BLaER1 (cell line): ENCODE results near the gene DDX27.

Experiments
- H3K27ac ChIP-seq: shearing (Covaris generic); formaldehyde crosslinking; 2 replicates; pipeline ENCODE4 v1.8.1; 2022
- H3K27me3 ChIP-seq: shearing (Covaris generic); formaldehyde crosslinking; 2 replicates; pipeline ENCODE4 v1.8.1; 2022
- H3K36me3 ChIP-seq: shearing (Covaris generic); formaldehyde crosslinking; 2 replicates; pipeline ENCODE4 v1.8.1; 2022
- H3K4me1 ChIP-seq: shearing (Covaris generic); formaldehyde crosslinking; 2 replicates; pipeline ENCODE4 v1.8.1; 2022
- H3K4me2 ChIP-seq: shearing (Covaris generic); formaldehyde crosslinking; 2 replicates; pipeline ENCODE4 v1.8.1; 2022
- H3K4me3 ChIP-seq: shearing (Covaris generic); formaldehyde crosslinking; 2 replicates; pipeline ENCODE4 v1.8.1; 2022
- H3K9ac ChIP-seq: shearing (Covaris generic); formaldehyde crosslinking; 2 replicates; pipeline ENCODE4 v1.8.1; 2022
- H3K9me3 ChIP-seq: shearing (Covaris generic); formaldehyde crosslinking; 2 replicates; pipeline ENCODE4 v1.8.1; 2022
- H4K20me1 ChIP-seq: shearing (Covaris generic); formaldehyde crosslinking; 2 replicates; pipeline ENCODE4 v1.8.1; 2022
- Cebpa-rat ChIP-seq: shearing (Covaris generic); IDR thresholded peaks from 2 replicates; pipeline ENCODE4 v1.8.1; 2022

The DDX27 gene

DNA sequence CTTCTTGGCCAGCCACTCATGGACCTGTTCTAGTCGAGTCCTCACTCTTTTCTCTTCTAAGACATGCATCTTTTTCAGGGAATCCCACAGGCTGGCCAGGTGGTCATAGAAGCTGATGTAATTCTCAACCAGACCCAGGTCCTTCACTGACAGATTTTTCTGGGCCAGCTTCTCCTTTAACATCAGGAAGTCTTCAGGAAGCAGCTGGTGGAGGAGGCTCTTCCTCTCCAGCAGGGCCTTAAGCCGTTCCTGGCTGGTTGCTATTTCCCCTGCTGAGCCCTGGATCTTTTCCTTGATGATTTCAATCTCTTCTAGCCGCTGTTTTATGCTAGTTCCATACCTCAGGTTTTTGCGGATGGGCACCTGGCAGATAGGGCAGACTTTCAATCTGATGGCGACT lies 28.6 kb downstream of the DDX27 start:
- peak overlapping the region; percentile 54 for H3K27ac ChIP-seq
- peak overlapping the region; percentile 38 for H3K9ac ChIP-seq
- H3K4me2 ChIP-seq = peak overlapping the region; percentile 60
- H3K4me3 ChIP-seq = no peak overlapping the region
- H3K4me1 ChIP-seq = peaks cover 22% of the 10 kb centered on the region
- H3K36me3 ChIP-seq = peaks cover 100% of the 10 kb centered on the region
- no peaks in the 10 kb centered on the region for H3K9me3 ChIP-seq
- no peaks in the 10 kb centered on the region for H3K27me3 ChIP-seq
- no peak for TF ChIP-seq Cebpa-rat
- peaks cover 55% of the 10 kb centered on the region for H4K20me1 ChIP-seq

DNA sequence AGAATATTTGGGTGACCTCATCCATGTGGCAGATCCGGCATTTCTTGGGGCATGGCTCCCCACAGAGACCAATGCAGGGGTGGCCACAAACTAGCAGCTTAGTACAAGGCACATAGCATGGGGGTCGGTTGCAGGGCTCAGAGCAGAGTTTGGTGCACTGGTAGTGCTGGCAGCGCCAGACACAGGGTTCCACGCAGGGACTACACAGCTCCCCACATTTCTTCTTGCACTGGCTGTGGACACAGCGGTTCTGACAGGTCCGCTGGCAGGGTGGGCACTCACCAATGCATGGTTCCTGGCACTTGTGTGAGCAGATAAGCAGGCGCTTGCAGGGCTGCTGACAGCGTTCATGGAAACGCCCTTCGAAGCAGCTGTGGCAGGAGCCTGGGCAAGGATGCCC lies 29.1 kb downstream of the DDX27 start:
- Histone ChIP-seq H3K4me3 (no peak overlapping the region), H3K9ac (peak overlapping the region; percentile 38), H4K20me1 (peaks cover 55% of the 10 kb centered on the region), H3K36me3 (peaks cover 100% of the 10 kb centered on the region), H3K4me2 (peak overlapping the region; percentile 60), H3K4me1 (peaks cover 22% of the 10 kb centered on the region), H3K27ac (peak overlapping the region; percentile 54), H3K27me3 (no peaks in the 10 kb centered on the region), H3K9me3 (no peaks in the 10 kb centered on the region)
- no peak for TF ChIP-seq Cebpa-rat

DNA sequence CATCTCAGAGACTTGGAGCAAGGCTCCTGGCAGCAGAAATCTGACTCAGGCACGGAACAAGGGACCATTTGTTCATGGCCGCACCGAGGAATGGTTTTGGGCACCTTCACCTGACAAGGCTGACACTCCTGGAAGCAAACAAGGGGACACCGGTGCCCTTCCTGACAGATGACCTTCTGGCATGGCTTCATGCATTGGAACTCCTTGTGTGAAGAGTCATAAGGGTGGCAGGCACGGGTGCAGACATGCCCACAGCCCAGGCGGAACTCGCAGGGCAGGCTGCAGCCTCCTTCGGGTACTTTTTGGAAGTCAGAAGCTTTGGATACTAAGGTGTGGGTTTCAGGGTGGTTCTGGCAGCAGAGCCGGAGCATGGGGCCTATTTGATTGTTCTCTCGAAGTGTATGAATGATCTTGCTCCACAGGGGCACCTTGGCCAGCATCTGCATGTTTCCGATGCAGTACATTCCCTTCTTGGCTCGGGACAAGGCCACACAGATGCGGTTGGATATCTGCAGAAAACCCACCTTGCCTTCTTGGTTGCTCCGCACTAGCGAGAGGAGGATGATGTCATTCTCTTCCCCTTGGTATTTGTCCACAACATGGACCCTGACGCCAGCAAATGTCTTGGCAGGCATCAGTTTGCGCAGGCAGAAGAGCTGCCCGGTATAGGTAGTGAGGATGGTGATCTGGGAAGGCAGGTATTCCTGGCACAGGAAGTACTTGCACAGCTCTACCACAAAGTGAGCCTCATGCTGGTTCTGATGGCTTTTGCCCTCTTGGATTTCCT lies 29.9 kb downstream of the DDX27 start:
- H3K9ac ChIP-seq = peak overlapping the region; percentile 38
- H4K20me1 ChIP-seq = peaks cover 55% of the 10 kb centered on the region
- peaks cover 22% of the 10 kb centered on the region for H3K4me1 ChIP-seq
- H3K4me3 ChIP-seq = no peak overlapping the region
- no peaks in the 10 kb centered on the region for H3K27me3 ChIP-seq
- H3K36me3 ChIP-seq = peaks cover 100% of the 10 kb centered on the region
- peak overlapping the region; percentile 54 for H3K27ac ChIP-seq
- TF ChIP-seq Cebpa-rat = no peak
- no peaks in the 10 kb centered on the region for H3K9me3 ChIP-seq
- no peak overlapping the region for H3K4me2 ChIP-seq

DNA sequence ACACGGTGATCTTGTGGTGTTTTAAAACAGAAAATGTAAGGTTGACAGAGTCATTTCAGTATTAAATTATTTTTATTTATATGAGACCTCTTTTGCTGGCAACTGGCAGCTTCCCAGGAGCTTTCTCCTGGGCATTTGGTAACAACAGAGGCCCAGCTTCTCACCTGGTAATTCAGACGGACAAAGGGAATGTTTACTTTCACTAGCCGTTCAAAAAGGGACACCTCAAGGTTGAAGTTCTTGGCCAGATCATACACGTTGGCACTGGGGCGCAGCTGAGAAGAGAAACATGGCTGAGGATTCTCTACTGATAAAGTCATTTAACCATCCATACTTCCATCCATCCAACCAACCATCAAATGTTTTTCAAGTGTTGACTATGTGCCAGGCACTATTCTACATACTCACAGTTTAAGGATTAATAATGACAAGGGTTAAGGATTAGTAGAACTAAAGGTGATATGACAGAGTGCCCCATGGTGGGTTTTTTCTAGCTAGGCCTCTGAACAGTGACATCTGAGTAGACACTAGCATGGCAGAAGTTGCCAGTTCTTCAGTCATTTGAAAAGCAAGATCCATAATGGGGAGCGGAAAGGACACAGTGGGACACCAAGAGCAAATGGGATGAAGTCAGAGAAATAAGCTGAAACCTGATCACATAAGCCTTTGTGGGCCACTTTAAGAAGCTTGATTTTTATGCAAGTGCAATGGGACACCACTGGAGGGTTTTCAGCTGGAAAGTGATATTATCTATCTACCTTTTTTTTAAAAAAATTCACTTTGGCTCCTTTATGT lies 33.5 kb downstream of the DDX27 start:
- H3K9ac ChIP-seq = no peak overlapping the region
- TF ChIP-seq Cebpa-rat = no peak
- no peaks in the 10 kb centered on the region for H3K27me3 ChIP-seq
- H3K4me2 ChIP-seq = no peak overlapping the region
- peaks cover 14% of the 10 kb centered on the region for H3K4me1 ChIP-seq
- peaks cover 33% of the 10 kb centered on the region for H4K20me1 ChIP-seq
- H3K27ac ChIP-seq = no peak overlapping the region
- H3K9me3 ChIP-seq = no peaks in the 10 kb centered on the region
- no peak overlapping the region for H3K4me3 ChIP-seq
- H3K36me3 ChIP-seq = peaks cover 100% of the 10 kb centered on the region

DNA sequence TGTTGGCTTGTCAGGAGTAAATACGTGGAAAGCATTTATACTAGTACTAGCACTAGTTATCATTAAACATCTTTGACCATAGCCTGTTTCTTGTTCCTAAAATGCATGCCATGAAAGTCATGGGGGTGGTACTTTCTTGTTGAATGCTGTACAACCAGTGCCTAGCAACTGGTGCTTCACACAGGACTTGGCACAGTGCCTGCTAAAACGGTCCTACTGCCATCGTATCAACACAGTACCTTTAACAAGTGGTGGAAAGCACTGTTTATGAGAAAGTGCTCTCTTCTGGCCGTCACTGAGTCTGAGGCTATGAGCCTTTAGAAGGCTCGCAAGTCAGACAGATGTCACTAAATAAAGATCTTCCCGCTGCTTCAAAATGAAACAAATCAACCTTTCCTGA lies 37.0 kb downstream of the DDX27 start:
- no peaks in the 10 kb centered on the region for H3K9me3 ChIP-seq
- peaks cover 99% of the 10 kb centered on the region for H3K36me3 ChIP-seq
- no peaks in the 10 kb centered on the region for H3K27me3 ChIP-seq
- H3K4me2 ChIP-seq = no peak overlapping the region
- H3K4me3 ChIP-seq = no peak overlapping the region
- TF ChIP-seq Cebpa-rat = no peak
- H4K20me1 ChIP-seq = peaks cover 29% of the 10 kb centered on the region
- H3K9ac ChIP-seq = no peak overlapping the region
- H3K27ac ChIP-seq = no peak overlapping the region
- H3K4me1 ChIP-seq = no peaks in the 10 kb centered on the region

DNA sequence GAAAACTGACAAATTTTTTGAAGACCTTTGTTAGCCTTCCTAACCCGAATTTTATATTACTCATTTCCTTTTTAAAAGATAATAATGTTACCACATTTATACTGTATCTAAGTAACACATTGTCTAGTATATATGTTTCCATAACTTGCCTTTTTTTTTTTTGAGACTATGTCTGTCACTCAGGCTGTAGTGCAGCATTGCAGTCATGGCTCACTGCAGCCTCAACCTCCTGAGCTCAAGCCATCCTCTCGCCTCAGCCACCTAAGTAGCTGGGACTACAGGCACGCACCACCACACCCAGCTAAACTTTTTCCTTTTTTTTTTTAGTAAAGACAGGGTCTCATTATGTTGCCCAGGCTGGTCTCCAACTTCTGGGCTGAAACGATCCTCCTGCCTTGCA lies 40.1 kb downstream of the DDX27 start:
- Histone ChIP-seq H3K36me3 (peaks cover 99% of the 10 kb centered on the region), H3K9ac (no peak overlapping the region), H3K27me3 (no peaks in the 10 kb centered on the region), H3K9me3 (no peaks in the 10 kb centered on the region), H3K27ac (no peak overlapping the region), H3K4me2 (no peak overlapping the region), H3K4me1 (no peaks in the 10 kb centered on the region), H4K20me1 (peaks cover 45% of the 10 kb centered on the region), H3K4me3 (no peak overlapping the region)
- no peak for TF ChIP-seq Cebpa-rat

DNA sequence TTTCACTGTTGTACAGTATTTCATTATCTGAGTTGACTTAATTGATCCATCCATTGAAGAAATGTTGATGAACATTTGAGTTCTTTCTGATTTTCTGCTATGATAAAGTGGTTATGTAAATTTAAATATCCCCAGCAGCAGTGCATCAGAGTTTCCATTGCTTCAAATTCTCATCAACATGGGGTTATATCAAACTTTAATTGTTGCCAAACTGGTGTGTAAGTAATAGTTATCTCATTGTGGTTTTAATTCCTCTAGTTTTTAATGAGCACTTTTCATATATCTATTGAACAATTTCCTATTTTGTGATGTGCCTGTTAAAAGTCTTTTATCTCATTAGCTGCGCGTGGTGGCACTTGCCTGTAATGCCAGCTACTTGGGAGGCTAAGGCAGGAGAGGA lies 40.6 kb downstream of the DDX27 start:
- Histone ChIP-seq H3K9ac (no peak overlapping the region), H3K27ac (no peak overlapping the region), H4K20me1 (peaks cover 50% of the 10 kb centered on the region), H3K4me1 (no peaks in the 10 kb centered on the region), H3K36me3 (peaks cover 99% of the 10 kb centered on the region), H3K9me3 (no peaks in the 10 kb centered on the region), H3K4me3 (no peak overlapping the region), H3K27me3 (no peaks in the 10 kb centered on the region), H3K4me2 (no peak overlapping the region)
- TF ChIP-seq Cebpa-rat = no peak

DNA sequence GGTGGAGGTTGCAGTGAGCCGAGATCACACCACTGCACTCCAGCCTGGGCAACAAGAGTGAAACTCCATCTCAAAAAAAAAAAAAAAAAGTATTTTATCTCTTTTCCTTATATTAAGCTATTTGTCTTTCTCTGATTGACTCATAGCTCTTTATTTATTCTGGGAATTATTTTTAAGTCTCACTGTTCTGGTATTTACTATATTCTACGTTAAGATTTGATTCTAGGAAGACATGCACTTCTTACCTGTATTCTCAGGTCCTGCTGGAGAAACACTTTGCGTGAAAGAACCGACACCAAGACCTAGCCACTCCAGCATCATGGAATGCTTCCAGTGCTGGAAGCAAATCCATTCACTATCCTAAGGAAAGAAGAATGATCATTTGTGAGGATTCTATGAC lies 41.0 kb downstream of the DDX27 start:
- H3K9me3 ChIP-seq = no peaks in the 10 kb centered on the region
- H3K9ac ChIP-seq = no peak overlapping the region
- H3K4me1 ChIP-seq = no peaks in the 10 kb centered on the region
- H3K36me3 ChIP-seq = peaks cover 99% of the 10 kb centered on the region
- no peak overlapping the region for H3K4me3 ChIP-seq
- no peaks in the 10 kb centered on the region for H3K27me3 ChIP-seq
- no peak overlapping the region for H3K4me2 ChIP-seq
- TF ChIP-seq Cebpa-rat = no peak
- H3K27ac ChIP-seq = no peak overlapping the region
- H4K20me1 ChIP-seq = peaks cover 54% of the 10 kb centered on the region

DNA sequence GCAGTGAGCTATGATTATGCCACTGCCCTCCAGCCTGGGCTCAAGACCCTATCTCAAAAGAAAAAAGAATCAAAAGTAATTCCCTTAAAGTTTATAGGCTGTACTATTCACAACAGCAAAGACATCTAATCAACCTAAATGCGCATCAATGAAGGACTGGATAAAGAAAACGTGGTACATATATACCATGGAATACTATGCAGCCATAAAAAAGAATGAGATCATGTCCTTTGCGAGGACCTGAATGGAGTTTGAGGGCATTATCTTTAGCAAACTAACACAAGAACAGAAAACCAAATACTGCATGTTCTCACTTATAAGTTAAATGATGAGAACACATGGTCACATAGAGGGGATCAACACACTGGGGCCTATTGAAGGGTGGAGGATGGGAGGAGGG lies 42.0 kb downstream of the DDX27 start:
- TF ChIP-seq Cebpa-rat = no peak
- peaks cover 99% of the 10 kb centered on the region for H3K36me3 ChIP-seq
- H3K4me1 ChIP-seq = no peaks in the 10 kb centered on the region
- H3K27me3 ChIP-seq = no peaks in the 10 kb centered on the region
- no peak overlapping the region for H3K4me3 ChIP-seq
- H3K27ac ChIP-seq = no peak overlapping the region
- H3K4me2 ChIP-seq = no peak overlapping the region
- H3K9ac ChIP-seq = no peak overlapping the region
- H4K20me1 ChIP-seq = peaks cover 58% of the 10 kb centered on the region
- H3K9me3 ChIP-seq = no peaks in the 10 kb centered on the region

DNA sequence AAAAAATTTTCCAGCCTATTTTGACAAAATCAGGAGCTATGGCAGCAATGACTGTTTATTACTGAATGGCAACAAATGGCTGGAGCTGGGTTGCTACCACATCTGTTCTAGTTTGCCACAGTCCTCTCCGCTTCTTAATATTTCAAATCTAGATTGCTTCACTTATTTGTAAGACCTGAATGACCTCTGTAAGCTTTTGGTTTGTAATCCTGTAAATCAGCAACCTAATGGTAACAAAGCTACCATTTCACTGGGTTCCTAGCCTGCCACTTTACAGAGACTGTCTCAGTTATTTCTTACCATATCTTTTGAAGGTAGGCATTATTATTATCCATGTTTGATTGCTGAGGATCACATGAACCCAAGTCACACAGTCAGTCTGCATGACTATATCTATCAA lies 43.2 kb downstream of the DDX27 start:
- H3K36me3 ChIP-seq = peaks cover 94% of the 10 kb centered on the region
- H3K4me2 ChIP-seq = no peak overlapping the region
- H3K27ac ChIP-seq = no peak overlapping the region
- H3K4me1 ChIP-seq = peaks cover 8% of the 10 kb centered on the region
- H3K9me3 ChIP-seq = no peaks in the 10 kb centered on the region
- H3K27me3 ChIP-seq = no peaks in the 10 kb centered on the region
- H4K20me1 ChIP-seq = peaks cover 62% of the 10 kb centered on the region
- no peak overlapping the region for H3K9ac ChIP-seq
- H3K4me3 ChIP-seq = no peak overlapping the region
- no peak for TF ChIP-seq Cebpa-rat
